Osteoblast (primary cell): ENCODE data around the gene SMPD2. TPM values are rescaled to one million over a fixed set of nuclear protein-coding genes. Genes with fewer than 3 reads are reported as not detected.
"Not testable (repeated sequence)": the region's sequence is repeated elsewhere in the genome, so short reads cannot be mapped to it uniquely, and the experiment has no call there.

Source experiments
- DNase-seq: peaks from one replicate; pipeline ENCODE4 v3.0.0; 2011; ENCODE audit warnings: low spot score, mixed read lengths; ENCODE audit not compliant: insufficient read length; ENCODE audit errors: missing footprints
- H2AFZ ChIP-seq: 2 replicates; pipeline ENCODE4 v1.6.0; 2011; ENCODE audit warnings: mild to moderate bottlenecking, low read length
- H3K27ac ChIP-seq: 2 replicates; pipeline ENCODE4 v1.5.1; 2011; ENCODE audit warnings: mild to moderate bottlenecking, low read depth, low read length, moderate library complexity
- H3K27me3 ChIP-seq: 2 replicates; pipeline ENCODE4 v1.6.0; 2012; ENCODE audit warnings: mild to moderate bottlenecking, control low read depth, inconsistent platforms, low read length, moderate library complexity; ENCODE audit not compliant: insufficient read depth
- H3K36me3 ChIP-seq: 2 replicates; pipeline ENCODE4 v1.5.1; 2011; ENCODE audit warnings: mild to moderate bottlenecking, low read length, control low read depth, moderate library complexity; ENCODE audit not compliant: insufficient read depth
- H3K4me1 ChIP-seq: 2 replicates; pipeline ENCODE4 v1.5.1; 2011; ENCODE audit warnings: mild to moderate bottlenecking, low read length, control low read depth, moderate library complexity; ENCODE audit not compliant: insufficient read depth
- H3K4me2 ChIP-seq: 2 replicates; pipeline ENCODE4 v1.6.0; 2011; ENCODE audit warnings: mild to moderate bottlenecking, low read length; ENCODE audit not compliant: insufficient read depth
- H3K4me3 ChIP-seq: fragments of 200-600 bp; sonication (generic); 3 replicates; pipeline ENCODE4 v1.5.1; 2012; ENCODE audit warnings: mild to moderate bottlenecking, low read length, inconsistent platforms; ENCODE audit not compliant: insufficient read depth
- H3K79me2 ChIP-seq: 2 replicates; pipeline ENCODE4 v1.6.0; 2012; ENCODE audit warnings: mild to moderate bottlenecking, low read length, control low read depth, inconsistent platforms; ENCODE audit not compliant: insufficient read depth
- H3K9me3 ChIP-seq: 2 replicates; pipeline ENCODE4 v1.5.1; 2011; ENCODE audit warnings: low read depth, low read length, control low read depth
- H4K20me1 ChIP-seq: 2 replicates; pipeline ENCODE4 v1.6.0; 2012; ENCODE audit warnings: mild to moderate bottlenecking, low read length, control low read depth; ENCODE audit not compliant: insufficient read depth
- CTCF ChIP-seq: IDR thresholded peaks from 2 replicates; pipeline ENCODE4 v1.5.1; 2011; ENCODE audit warnings: mild to moderate bottlenecking, low read depth, low read length, moderate library complexity; ENCODE audit errors: extremely low read depth
- total RNA-seq: library from RNA; depleted of rRNA; stranded (reverse); fragments of >200 nt; gene quantifications from 2 replicates; pipeline ENCODE4 v1.2.3, GENCODE V29; 2012

Gene SMPD2
- total RNA-seq, 1 donor = 14.8 TPM

GRCh38 chr6:109460161-109460829 is 19.8 kb downstream of the SMPD2 start:
- Histone ChIP-seq H3K27ac (no peak overlapping the region), H3K4me1 (peaks cover 4% of the 10 kb centered on the region), H3K36me3 (peaks cover 10% of the 10 kb centered on the region), H3K4me2 (no peak overlapping the region), H3K27me3 (no peaks in the 10 kb centered on the region), H2AFZ (no peak overlapping the region), H3K79me2 (no peaks in the 10 kb centered on the region), H3K4me3 (no peak overlapping the region), H3K9me3 (no peaks in the 10 kb centered on the region), H4K20me1 (no peaks in the 10 kb centered on the region)
- no peak for TF ChIP-seq CTCF
- DNase-seq = no peak

GRCh38 chr6:109461205-109461604 is 20.7 kb downstream of the SMPD2 start:
- not testable (repeated sequence) for DNase-seq, H3K79me2 ChIP-seq, H3K4me3 ChIP-seq, H3K4me1 ChIP-seq, H3K27me3 ChIP-seq, H4K20me1 ChIP-seq, H2AFZ ChIP-seq, H3K9me3 ChIP-seq, H3K27ac ChIP-seq, H3K4me2 ChIP-seq
- peaks cover 19% of the 10 kb centered on the region for H3K36me3 ChIP-seq

GRCh38 chr6:109461733-109462526 is 21.4 kb downstream of the SMPD2 start:
- H4K20me1 ChIP-seq = peaks cover 3% of the 10 kb centered on the region
- H3K27ac ChIP-seq = no peak overlapping the region
- no peak for TF ChIP-seq CTCF
- no peak overlapping the region for H3K4me3 ChIP-seq
- H3K79me2 ChIP-seq = no peaks in the 10 kb centered on the region
- H3K27me3 ChIP-seq = no peaks in the 10 kb centered on the region
- peaks cover 24% of the 10 kb centered on the region for H3K36me3 ChIP-seq
- no peaks in the 10 kb centered on the region for H3K9me3 ChIP-seq
- H3K4me1 ChIP-seq = no peaks in the 10 kb centered on the region
- DNase-seq = no peak
- no peak overlapping the region for H3K4me2 ChIP-seq
- H2AFZ ChIP-seq = no peak overlapping the region

- Histone ChIP-seq H3K4me1 (no peaks in the 10 kb centered on the region), H3K27me3 (no peaks in the 10 kb centered on the region), H2AFZ (no peak overlapping the region), H4K20me1 (peaks cover 3% of the 10 kb centered on the region), H3K36me3 (peaks cover 39% of the 10 kb centered on the region), H3K79me2 (no peaks in the 10 kb centered on the region), H3K4me3 (no peak overlapping the region), H3K4me2 (no peak overlapping the region), H3K27ac (no peak overlapping the region), H3K9me3 (no peaks in the 10 kb centered on the region)
- no peak for DNase-seq
- TF ChIP-seq CTCF = no peak
These were observed 25.2 kb downstream of the SMPD2 start for GRCh38 chr6:109465772-109466171.
